Femur (tissue), 1 donor: Measurements from ENCODE around the gene SDC3.

ENCODE experiments used
- DNase-seq: peaks from one replicate; pipeline ENCODE4 v3.0.0-alpha.2; 2017

The SDC3 gene

GRCh38 chr1:30928171-30928570 lies 19.6 kb upstream of the SDC3 start:
- DNase-seq, result no peak

- no peak for DNase-seq
These were observed 18.9 kb upstream of the SDC3 start for GRCh38 chr1:30927448-30927847.

- DNase-seq, result no peak
These were observed 15.0 kb upstream of the SDC3 start for GRCh38 chr1:30923597-30923996.

GRCh38 chr1:30920827-30921226 lies 12.3 kb upstream of the SDC3 start:
- no peak for DNase-seq

GRCh38 chr1:30919025-30919881 lies 10.7 kb upstream of the SDC3 start:
- DNase-seq, result no peak

- DNase-seq, result no peak
These were observed 7.7 kb upstream of the SDC3 start for GRCh38 chr1:30916296-30916695.

GRCh38 chr1:30915491-30916230 lies 7.1 kb upstream of the SDC3 start:
- no peak for DNase-seq

GRCh38 chr1:30914931-30915330 lies 6.4 kb upstream of the SDC3 start:
- DNase-seq, result no peak

GRCh38 chr1:30914587-30914922 lies 6.0 kb upstream of the SDC3 start:
- no peak for DNase-seq

GRCh38 chr1:30912913-30913652 lies 4.5 kb upstream of the SDC3 start:
- peak; percentile 58 for DNase-seq

GRCh38 chr1:30912224-30912623 lies 3.7 kb upstream of the SDC3 start:
- no peak for DNase-seq

- DNase-seq, result peak; percentile 91
These were observed 2.7 kb upstream of the SDC3 start for GRCh38 chr1:30911059-30911954.

- no peak for DNase-seq
These were observed 959 bp upstream of the SDC3 start for GRCh38 chr1:30909365-30910068.

GRCh38 chr1:30908316-30908695 lies 252 bp downstream of the SDC3 start:
- DNase-seq, result no peak

- DNase-seq, result peak; percentile 40
These were observed 860 bp downstream of the SDC3 start for GRCh38 chr1:30907481-30908315.

GRCh38 chr1:30906631-30907441 lies 1.7 kb downstream of the SDC3 start:
- DNase-seq, result no peak

- DNase-seq, result no peak
These were observed 2.5 kb downstream of the SDC3 start for GRCh38 chr1:30905916-30906620.

- no peak for DNase-seq
These were observed 3.2 kb downstream of the SDC3 start for GRCh38 chr1:30905403-30905802.

- DNase-seq, result no peak
These were observed 3.6 kb downstream of the SDC3 start for GRCh38 chr1:30904962-30905335.
